Panc1 (cell line): ENCODE results near the gene MYL3. TPM values are rescaled to one million over a fixed set of nuclear protein-coding genes. Genes with fewer than 3 reads are reported as not detected.

Experiments used
- ATAC-seq: fragments of 200-7000 bp; cut with Tn5 transposase; 2 replicates; pipeline ENCODE4 v1.9.1; 2020; ENCODE audit warnings: mild to moderate bottlenecking, moderate library complexity
- BruUV-seq: library from RNA; stranded (reverse); fragments of 400-500 nt; replicated peaks from 2 replicates; lab custom pipeline; 2021; lab: Mats Ljungman, UMichigan
- CTCF ChIA-PET: fragments of 300-600 bp; sonication (Branson Sonifier 250); formaldehyde crosslinking; loops from one replicate; lab custom pipeline; 2022; ENCODE audit warnings: antibody characterized with exemption; lab: Charles Lee
- POLR2A ChIA-PET: fragments of 300-600 bp; sonication (Branson Sonifier 250); formaldehyde crosslinking; loops from one replicate; lab custom pipeline; 2022; ENCODE audit warnings: antibody characterized with exemption; lab: Charles Lee
- DNase-seq: peaks from one replicate; pipeline ENCODE4 v3.0.0-alpha.2; 2010; ENCODE audit warnings: low read depth, low spot score
- H3K27ac ChIP-seq: 2 replicates; pipeline ENCODE4 v1.5.1; 2011; ENCODE audit warnings: mild to moderate bottlenecking, low read length, inconsistent platforms
- H3K27me3 ChIP-seq: fragments of 200-500 bp; sonication (Bioruptor generic); 2 replicates; pipeline ENCODE4 v1.6.0; 2014; ENCODE audit warnings: low read length, inconsistent platforms; ENCODE audit not compliant: control insufficient read depth, insufficient read depth
- H3K36me3 ChIP-seq: fragments of 200-500 bp; sonication (Bioruptor generic); 2 replicates; pipeline ENCODE4 v1.5.1; 2014; ENCODE audit warnings: inconsistent platforms, mild to moderate bottlenecking, low read length, moderate library complexity; ENCODE audit not compliant: control insufficient read depth, insufficient read depth
- H3K4me1 ChIP-seq: 2 replicates; pipeline ENCODE4 v1.5.1; 2011; ENCODE audit warnings: inconsistent platforms, mild to moderate bottlenecking, low read length, moderate library complexity; ENCODE audit not compliant: control insufficient read depth, insufficient read depth
- H3K4me3 ChIP-seq, 2 experiments: 2 replicates each; pipeline ENCODE4 v1.5.1; 2011 to 2012; ENCODE audit warnings: low read depth in 2 of 2, low read length in 2 of 2, mild to moderate bottlenecking in 2 of 2, inconsistent platforms in 1 of 2, moderate library complexity in 1 of 2
- H3K9me3 ChIP-seq: fragments of 200-500 bp; sonication (Bioruptor generic); 2 replicates; pipeline ENCODE4 v1.5.1; 2014; ENCODE audit warnings: low read depth, mild to moderate bottlenecking, inconsistent platforms, low read length, moderate library complexity; ENCODE audit not compliant: control insufficient read depth, insufficient read depth
- CTCF ChIP-seq: fragments of 450-650 bp; IDR thresholded peaks from 2 replicates; pipeline ENCODE4 v1.5.1; 2017; ENCODE audit warnings: mild to moderate bottlenecking
- POLR2AphosphoS5 ChIP-seq: IDR thresholded peaks from 2 replicates; pipeline ENCODE4 v1.6.1; 2012; ENCODE audit warnings: mild to moderate bottlenecking, low read depth, low read length, moderate library complexity
- REST ChIP-seq, 2 experiments: IDR thresholded peaks; 2 replicates each; pipeline ENCODE4 v1.6.1; 2011 to 2012; ENCODE audit warnings: low read depth in 2 of 2, control low read depth in 1 of 2, low read length in 1 of 2, mild to moderate bottlenecking in 1 of 2, moderate library complexity in 1 of 2; ENCODE audit not compliant: insufficient read depth in 1 of 2
- SIN3A ChIP-seq: IDR thresholded peaks from 2 replicates; pipeline ENCODE4 v1.6.1; 2012; ENCODE audit warnings: low read depth, mild to moderate bottlenecking, low read length, moderate library complexity, borderline replicate concordance; ENCODE audit not compliant: insufficient read depth
- TCF7L2 ChIP-seq: IDR thresholded peaks from 2 replicates; pipeline ENCODE4 v1.6.1; 2011; ENCODE audit warnings: mild to moderate bottlenecking, low read depth, low read length, inconsistent platforms
- in situ Hi-C: cut with HindIII; loops from 2 replicates; pipeline ENCODE4 v1.10.0; 2016; ENCODE audit warnings: low sequenced_read_pairs, low pct_unique_long_range_greater_than_20kb
- intact Hi-C: fragments of 100-400 bp; cut with micrococcal nuclease; formaldehyde crosslinking; loops from one replicate; pipeline ENCODE4 v1.10.0; 2022; ENCODE audit not compliant: unreplicated experiment
- total RNA-seq: library from RNA; stranded (reverse); gene quantifications from one replicate; pipeline ENCODE4 v1.2.1, GENCODE V29; 2021; ENCODE audit not compliant: unreplicated experiment

Gene MYL3
- total RNA-seq, 1 experiment from 2014 or later, result not detected

GRCh38 chr3:46880884-46881595 is 17.8 kb upstream of the MYL3 start:
- no peak overlapping the region for H3K4me3 ChIP-seq
- intact Hi-C loops (no loop called here), in situ Hi-C loops (no loop called here)
- BruUV-seq, result no TSS peak
- no peak for TF ChIP-seq POLR2AphosphoS5
- no peak for TF ChIP-seq CTCF
- CTCF ChIA-PET, result interaction anchor here (0.6 kb wide), 1 partner anchor 33 kb away, joined by 4 read pairs; no protein-coding TSS in a partner anchor
- no peaks in the 10 kb centered on the region for H3K4me1 ChIP-seq
- ATAC-seq, result no peak
- no peak overlapping the region for H3K27ac ChIP-seq
- no peaks in the 10 kb centered on the region for H3K36me3 ChIP-seq
- no peaks in the 10 kb centered on the region for H3K27me3 ChIP-seq
- no peaks in the 10 kb centered on the region for H3K9me3 ChIP-seq
- POLR2A ChIA-PET, result no interaction called here
- no peak for DNase-seq

- ATAC-seq, result no peak
- no TSS peak for BruUV-seq
- no peaks in the 10 kb centered on the region for H3K36me3 ChIP-seq
- no peak overlapping the region for H3K4me3 ChIP-seq
- no peak overlapping the region for H3K27ac ChIP-seq
- no peaks in the 10 kb centered on the region for H3K27me3 ChIP-seq
- intact Hi-C loops, result no loop called here
- in situ Hi-C loops, result no loop called here
- DNase-seq, result no peak
- CTCF ChIA-PET, result no interaction called here
- TF ChIP-seq POLR2AphosphoS5 (no peak), SIN3A (no peak), TCF7L2 (no peak), CTCF (no peak)
- POLR2A ChIA-PET, result no interaction called here
- H3K9me3 ChIP-seq, result no peaks in the 10 kb centered on the region
- H3K4me1 ChIP-seq, result no peaks in the 10 kb centered on the region
Observed at GRCh38 chr3:46878781-46879436, 15.7 kb upstream of the MYL3 start.

- Histone ChIP-seq H3K27me3 (no peaks in the 10 kb centered on the region), H3K4me3 (no peak within 1 kb of the TSS), H3K36me3 (no peaks in the 10 kb centered on the region), H3K4me1 (no peaks in the 10 kb centered on the region), H3K9me3 (no peaks in the 10 kb centered on the region), H3K27ac (no peak within 1 kb of the TSS)
- CTCF ChIA-PET, result interaction anchor here (0.5 kb wide), 1 partner anchor 58 kb away, joined by 3 read pairs; no protein-coding TSS in a partner anchor
- in situ Hi-C loops (no loop called here), intact Hi-C loops (no loop called here)
- POLR2A ChIA-PET, result no interaction called here
- DNase-seq (no peak), ATAC-seq (no peak)
- no peak for TF ChIP-seq CTCF
- no peak for TF ChIP-seq TCF7L2
- no peak for TF ChIP-seq REST (IDR thresholded peaks at IDR 0.05; ENCODE audit: insufficient read depth in 1 of 2, low read depth in 2 of 2, low read length in 1 of 2)
- TF ChIP-seq SIN3A, result no peak
- TF ChIP-seq POLR2AphosphoS5, result no peak
- no TSS peak for BruUV-seq
Observed at GRCh38 chr3:46877406-46878125, 14.3 kb upstream of the MYL3 start, which contains the start of gene PTH1R. TSS of gene PTH1R (plus strand) at chr3:46877721. CDS start at chr3:46883560, 5,839 bp downstream.
